BLaER1 treated with 17β-estradiol and CSF1 and Interleukin-3, amounts not matched to agents 10 nM and 100 nM (cell line): ENCODE results near the gene IL1R2.

Experiments used
- H3K27ac ChIP-seq, 11 experiments: shearing (Covaris generic); formaldehyde crosslinking; 2 replicates each; pipeline ENCODE4 v1.8.1; 2022
- H3K27me3 ChIP-seq, 11 experiments: shearing (Covaris generic); formaldehyde crosslinking; 2 replicates each; pipeline ENCODE4 v1.8.1; 2022
- H3K36me3 ChIP-seq, 11 experiments: shearing (Covaris generic); formaldehyde crosslinking; 2 replicates each; pipeline ENCODE4 v1.8.1; 2022
- H3K4me1 ChIP-seq, 10 experiments: shearing (Covaris generic); formaldehyde crosslinking; 2 replicates each; pipeline ENCODE4 v1.8.1; 2022
- H3K4me2 ChIP-seq, 11 experiments: shearing (Covaris generic); formaldehyde crosslinking; 2 replicates each; pipeline ENCODE4 v1.8.1; 2022
- H3K4me3 ChIP-seq, 10 experiments: shearing (Covaris generic); formaldehyde crosslinking; 2 replicates each; pipeline ENCODE4 v1.8.1; 2022
- H3K9ac ChIP-seq, 11 experiments: shearing (Covaris generic); formaldehyde crosslinking; 2 replicates each; pipeline ENCODE4 v1.8.1; 2022
- H3K9me3 ChIP-seq, 11 experiments: shearing (Covaris generic); formaldehyde crosslinking; replicated peaks in 1 of 11; 2 replicates each; pipeline ENCODE4 v1.8.1; 2022
- H4K20me1 ChIP-seq, 11 experiments: shearing (Covaris generic); formaldehyde crosslinking; 2 replicates each; pipeline ENCODE4 v1.8.1; 2022
- Cebpa-rat ChIP-seq, 11 experiments: shearing (Covaris generic); IDR thresholded peaks; 2 replicates each; pipeline ENCODE4 v1.8.1; 2022

IL1R2 gene

GRCh38 chr2:102030855-102031527 is 39.2 kb downstream of the IL1R2 start:
- no peaks in the 10 kb centered on the region for H4K20me1 ChIP-seq
- no peaks in the 10 kb centered on the region for H3K27me3 ChIP-seq
- H3K27ac ChIP-seq, result no peak overlapping the region
- H3K9ac ChIP-seq, result no peak overlapping the region
- peaks cover 0 to 8% (median 0%) of the 10 kb centered on the region in 11 experiments; a peak in 5 of 22 replicates for H3K9me3 ChIP-seq
- peak overlapping the region in 2 of 11 experiments; percentile 36 to 48; a peak in 4 of 22 replicates for H3K4me2 ChIP-seq
- peaks cover 0 to 8% (median 0%) of the 10 kb centered on the region in 11 experiments; a peak in 1 of 22 replicates for H3K36me3 ChIP-seq
- H3K4me3 ChIP-seq, result no peak overlapping the region
- peaks cover 47 to 87% (median 50%) of the 10 kb centered on the region in 10 experiments for H3K4me1 ChIP-seq
- TF ChIP-seq Cebpa-rat (IDR thresholded peaks at IDR 0.05), result no peak

GRCh38 chr2:102032368-102033030 is 40.7 kb downstream of the IL1R2 start:
- Histone ChIP-seq H3K4me1 (peaks cover 32 to 78% (median 35%) of the 10 kb centered on the region in 10 experiments), H4K20me1 (no peaks in the 10 kb centered on the region), H3K27me3 (no peaks in the 10 kb centered on the region), H3K9me3 (peaks cover 0 to 11% (median 0%) of the 10 kb centered on the region in 11 experiments; a peak in 5 of 22 replicates), H3K9ac (peak overlapping the region in 1 of 11 experiments; percentile 26; a peak in 1 of 22 replicates), H3K4me3 (no peak overlapping the region), H3K4me2 (peak overlapping the region; percentile 59 to 91 (median 72)), H3K27ac (peak overlapping the region in 7 of 11 experiments; percentile 34 to 77 (median 71); a peak in 11 of 22 replicates), H3K36me3 (peaks cover 0 to 8% (median 0%) of the 10 kb centered on the region in 11 experiments; a peak in 1 of 22 replicates)
- TF ChIP-seq Cebpa-rat (IDR thresholded peaks at IDR 0.05), result no peak

- Histone ChIP-seq H3K36me3 (peaks cover 0 to 2% (median 0%) of the 10 kb centered on the region in 11 experiments; a peak in 1 of 22 replicates), H4K20me1 (no peaks in the 10 kb centered on the region), H3K27me3 (no peaks in the 10 kb centered on the region), H3K9ac (peak overlapping the region in 7 of 11 experiments; percentile 26 to 64 (median 43); a peak in 11 of 22 replicates), H3K4me2 (peak overlapping the region; percentile 59 to 91 (median 72)), H3K4me1 (peaks cover 25 to 75% (median 28%) of the 10 kb centered on the region in 10 experiments), H3K27ac (peak overlapping the region; percentile 20 to 77 (median 68); a peak in 20 of 22 replicates), H3K4me3 (peak overlapping the region in 1 of 10 experiments; percentile 23; a peak in 1 of 20 replicates), H3K9me3 (peaks cover 0 to 11% (median 0%) of the 10 kb centered on the region in 11 experiments; a peak in 5 of 22 replicates)
- TF ChIP-seq Cebpa-rat (IDR thresholded peaks at IDR 0.05), result 0 out of 22 replicates have a peak, but pooled peaks of 1 of the 11 experiments have one; percentile 23
Observed at GRCh38 chr2:102033031-102033749, 41.4 kb downstream of the IL1R2 start.

GRCh38 chr2:102033750-102034682 is 42.3 kb downstream of the IL1R2 start:
- no peaks in the 10 kb centered on the region for H3K36me3 ChIP-seq
- peaks cover 21 to 68% (median 27%) of the 10 kb centered on the region in 10 experiments for H3K4me1 ChIP-seq
- H3K4me3 ChIP-seq, result no peak overlapping the region
- peak overlapping the region in 8 of 11 experiments; percentile 26 to 64 (median 40); a peak in 12 of 22 replicates for H3K9ac ChIP-seq
- H3K27me3 ChIP-seq, result no peaks in the 10 kb centered on the region
- H3K9me3 ChIP-seq, result peaks cover 0 to 11% (median 0%) of the 10 kb centered on the region in 11 experiments; a peak in 5 of 22 replicates
- TF ChIP-seq Cebpa-rat (IDR thresholded peaks at IDR 0.05), result peak in 1 of 11 experiments; percentile 32; a peak in 2 of 22 replicates
- no peaks in the 10 kb centered on the region for H4K20me1 ChIP-seq
- peak overlapping the region; percentile 59 to 91 (median 72) for H3K4me2 ChIP-seq
- H3K27ac ChIP-seq, result peak overlapping the region; percentile 18 to 77 (median 68); a peak in 20 of 22 replicates

- Histone ChIP-seq H3K4me1 (peaks cover 21 to 74% (median 27%) of the 10 kb centered on the region in 10 experiments), H3K27ac (peak overlapping the region in 9 of 11 experiments; percentile 58 to 77 (median 69); a peak in 13 of 22 replicates), H3K9me3 (peaks cover 0 to 11% (median 0%) of the 10 kb centered on the region in 11 experiments; a peak in 5 of 22 replicates), H3K9ac (peak overlapping the region in 1 of 11 experiments; percentile 59; a peak in 1 of 22 replicates), H3K4me2 (peak overlapping the region; percentile 59 to 91 (median 72); a peak in 17 of 22 replicates), H3K4me3 (no peak overlapping the region), H4K20me1 (no peaks in the 10 kb centered on the region), H3K27me3 (no peaks in the 10 kb centered on the region), H3K36me3 (no peaks in the 10 kb centered on the region)
- no peak for TF ChIP-seq Cebpa-rat (IDR thresholded peaks at IDR 0.05)
Observed at GRCh38 chr2:102034683-102035548, 43.2 kb downstream of the IL1R2 start.

GRCh38 chr2:102037681-102038080 is 45.9 kb downstream of the IL1R2 start:
- H3K4me1 ChIP-seq, result peaks cover 19 to 80% (median 24%) of the 10 kb centered on the region in 10 experiments
- H3K4me3 ChIP-seq, result no peak overlapping the region
- no peaks in the 10 kb centered on the region for H3K36me3 ChIP-seq
- peaks cover 0 to 11% (median 0%) of the 10 kb centered on the region in 11 experiments; a peak in 5 of 22 replicates for H3K9me3 ChIP-seq
- TF ChIP-seq Cebpa-rat (IDR thresholded peaks at IDR 0.05), result no peak
- no peak overlapping the region for H3K27ac ChIP-seq
- H3K4me2 ChIP-seq, result peak overlapping the region in 2 of 11 experiments; percentile 21 to 50; a peak in 3 of 22 replicates
- no peak overlapping the region for H3K9ac ChIP-seq
- no peaks in the 10 kb centered on the region for H3K27me3 ChIP-seq
- H4K20me1 ChIP-seq, result no peaks in the 10 kb centered on the region

- Histone ChIP-seq H3K9ac (no peak overlapping the region), H3K27ac (0 out of 22 replicates have a peak overlapping the region, but pooled peaks of 1 of the 11 experiments have one; percentile 17)
- no peak for TF ChIP-seq Cebpa-rat (IDR thresholded peaks at IDR 0.05)
Observed at GRCh38 chr2:102040229-102040628, 48.5 kb downstream of the IL1R2 start.

More at GRCh38 chr2:102040229-102040628, 48.5 kb downstream of the IL1R2 start:
- Histone ChIP-seq H3K27me3 (no peaks in the 10 kb centered on the region), H3K9me3 (peaks cover 0 to 7% (median 0%) of the 10 kb centered on the region in 11 experiments; a peak in 1 of 22 replicates), H4K20me1 (no peaks in the 10 kb centered on the region), H3K4me2 (peak overlapping the region in 2 of 11 experiments; percentile 66 to 83; a peak in 4 of 22 replicates), H3K4me3 (no peak overlapping the region), H3K4me1 (peaks cover 0 to 59% (median 0%) of the 10 kb centered on the region in 10 experiments; a peak in 7 of 20 replicates), H3K36me3 (no peaks in the 10 kb centered on the region)
